Dendritic cell treated with granulocyte-macrophage colony-stimulating factor and Interleukin-4, amounts not matched to agents 40 ng/mL and 50 ng/mL, for 4 days (primary cell): ENCODE data around the gene NBEAL2.
A peak's percentile ranks its signal among the peaks of the same experiment; 100 is the strongest.

ENCODE experiments used
- H3K27ac Mint-ChIP-seq: one replicate; pipeline ENCODE4 v1.8.0; 2022; ENCODE audit warnings: mild to moderate bottlenecking, mixed read lengths
- H3K27me3 Mint-ChIP-seq: one replicate; pipeline ENCODE4 v1.8.0; 2022; ENCODE audit warnings: mild to moderate bottlenecking, mixed read lengths
- H3K36me3 Mint-ChIP-seq: one replicate; pipeline ENCODE4 v1.8.0; 2022; ENCODE audit warnings: low read depth, mixed read lengths
- H3K4me1 Mint-ChIP-seq: one replicate; pipeline ENCODE4 v1.8.0; 2022; ENCODE audit warnings: low read depth, mixed read lengths
- H3K4me3 Mint-ChIP-seq: one replicate; pipeline ENCODE4 v1.8.0; 2022; ENCODE audit warnings: mild to moderate bottlenecking, moderate library complexity, mixed read lengths
- H3K9me3 Mint-ChIP-seq: one replicate; pipeline ENCODE4 v1.8.0; 2022; ENCODE audit warnings: mixed read lengths
- intact Hi-C: fragments of 100-400 bp; cut with micrococcal nuclease; formaldehyde crosslinking; loops from one replicate; pipeline ENCODE4 v1.15.0; 2022

NBEAL2 gene

GRCh38 chr3:46978985-46979944 is at the start of gene NBEAL2:
NBEAL2 (plus strand) TSS chr3:46979666; CDS start chr3:46979862, 196 bp downstream.
- Mint-ChIP-seq H3K27me3 (no peaks in the 10 kb centered on the region), H3K36me3 (peaks cover 16% of the 10 kb centered on the region), H3K4me3 (peak within 1 kb of the TSS; percentile 88), H3K27ac (peak within 1 kb of the TSS; percentile 93), H3K9me3 (no peaks in the 10 kb centered on the region), H3K4me1 (peaks cover 73% of the 10 kb centered on the region)
- intact Hi-C loops = loop anchor here (1.0 to 5.0 kb wide), 2 partner anchors 30 to 52 kb away; no protein-coding TSS in a partner anchor

GRCh38 chr3:46930166-46930944 is 49.1 kb upstream of the NBEAL2 start:
- peaks cover 39% of the 10 kb centered on the region for H3K36me3 Mint-ChIP-seq
- no peaks in the 10 kb centered on the region for H3K27me3 Mint-ChIP-seq
- peak overlapping the region; percentile 37 for H3K4me3 Mint-ChIP-seq
- peaks cover 94% of the 10 kb centered on the region for H3K4me1 Mint-ChIP-seq
- peaks cover 11% of the 10 kb centered on the region for H3K9me3 Mint-ChIP-seq
- intact Hi-C loops = no loop called here
- H3K27ac Mint-ChIP-seq = peak overlapping the region; percentile 85

- Mint-ChIP-seq H3K27ac (peak overlapping the region; percentile 85), H3K27me3 (no peaks in the 10 kb centered on the region), H3K4me1 (peaks cover 94% of the 10 kb centered on the region), H3K36me3 (peaks cover 39% of the 10 kb centered on the region), H3K9me3 (peaks cover 11% of the 10 kb centered on the region), H3K4me3 (peak overlapping the region; percentile 37)
- intact Hi-C loops = no loop called here
Measured at GRCh38 chr3:46930945-46931403, 48.5 kb upstream of the NBEAL2 start.

GRCh38 chr3:46931631-46932331 is 47.7 kb upstream of the NBEAL2 start:
- no peaks in the 10 kb centered on the region for H3K27me3 Mint-ChIP-seq
- H3K4me3 Mint-ChIP-seq = peak overlapping the region; percentile 51
- peaks cover 40% of the 10 kb centered on the region for H3K36me3 Mint-ChIP-seq
- peak overlapping the region; percentile 85 for H3K27ac Mint-ChIP-seq
- H3K4me1 Mint-ChIP-seq = peaks cover 94% of the 10 kb centered on the region
- H3K9me3 Mint-ChIP-seq = peaks cover 11% of the 10 kb centered on the region
- intact Hi-C loops = loop anchor here (2.0 kb wide), 1 partner anchor 21 kb away; no protein-coding TSS in a partner anchor

- H3K36me3 Mint-ChIP-seq = peaks cover 48% of the 10 kb centered on the region
- no peak overlapping the region for H3K4me3 Mint-ChIP-seq
- intact Hi-C loops = loop anchor here (2.0 kb wide), 1 partner anchor 20 kb away; no protein-coding TSS in a partner anchor
- peaks cover 11% of the 10 kb centered on the region for H3K9me3 Mint-ChIP-seq
- H3K27ac Mint-ChIP-seq = peak overlapping the region; percentile 85
- H3K4me1 Mint-ChIP-seq = peaks cover 94% of the 10 kb centered on the region
- H3K27me3 Mint-ChIP-seq = no peaks in the 10 kb centered on the region
Measured at GRCh38 chr3:46932455-46933225, 46.8 kb upstream of the NBEAL2 start.

GRCh38 chr3:46933261-46933660 is 46.2 kb upstream of the NBEAL2 start:
- Mint-ChIP-seq H3K9me3 (peaks cover 10% of the 10 kb centered on the region), H3K4me3 (no peak overlapping the region), H3K36me3 (peaks cover 54% of the 10 kb centered on the region), H3K27ac (no peak overlapping the region), H3K27me3 (no peaks in the 10 kb centered on the region), H3K4me1 (peaks cover 97% of the 10 kb centered on the region)
- intact Hi-C loops = loop anchor here (2.0 kb wide), 1 partner anchor 20 kb away; no protein-coding TSS in a partner anchor

GRCh38 chr3:46934072-46934471 is 45.4 kb upstream of the NBEAL2 start:
- H3K4me3 Mint-ChIP-seq = no peak overlapping the region
- peaks cover 54% of the 10 kb centered on the region for H3K36me3 Mint-ChIP-seq
- H3K4me1 Mint-ChIP-seq = peaks cover 96% of the 10 kb centered on the region
- H3K27me3 Mint-ChIP-seq = no peaks in the 10 kb centered on the region
- peaks cover 2% of the 10 kb centered on the region for H3K9me3 Mint-ChIP-seq
- intact Hi-C loops = no loop called here
- H3K27ac Mint-ChIP-seq = peak overlapping the region; percentile 39

- intact Hi-C loops = loop anchor here (5.0 kb wide), 1 partner anchor 38 kb away; no protein-coding TSS in a partner anchor
- Mint-ChIP-seq H3K27ac (peak overlapping the region; percentile 39), H3K27me3 (no peaks in the 10 kb centered on the region), H3K36me3 (peaks cover 56% of the 10 kb centered on the region), H3K4me3 (no peak overlapping the region), H3K9me3 (no peaks in the 10 kb centered on the region), H3K4me1 (peaks cover 96% of the 10 kb centered on the region)
Measured at GRCh38 chr3:46934498-46935167, 44.8 kb upstream of the NBEAL2 start.

GRCh38 chr3:46935168-46935858 is 44.2 kb upstream of the NBEAL2 start:
- Mint-ChIP-seq H3K27ac (peak overlapping the region; percentile 39), H3K9me3 (no peaks in the 10 kb centered on the region), H3K27me3 (no peaks in the 10 kb centered on the region), H3K4me3 (peak overlapping the region; percentile 6), H3K36me3 (peaks cover 63% of the 10 kb centered on the region), H3K4me1 (peaks cover 96% of the 10 kb centered on the region)
- intact Hi-C loops = loop anchor here (5.0 kb wide), 1 partner anchor 37 kb away; no protein-coding TSS in a partner anchor

GRCh38 chr3:46935989-46936558 is 43.4 kb upstream of the NBEAL2 start:
- no peaks in the 10 kb centered on the region for H3K27me3 Mint-ChIP-seq
- H3K4me1 Mint-ChIP-seq = peaks cover 94% of the 10 kb centered on the region
- H3K36me3 Mint-ChIP-seq = peaks cover 71% of the 10 kb centered on the region
- no peak overlapping the region for H3K4me3 Mint-ChIP-seq
- intact Hi-C loops = loop anchor here (5.0 kb wide), 1 partner anchor 36 kb away; no protein-coding TSS in a partner anchor
- no peaks in the 10 kb centered on the region for H3K9me3 Mint-ChIP-seq
- peak overlapping the region; percentile 39 for H3K27ac Mint-ChIP-seq

GRCh38 chr3:46936733-46937250 is 42.7 kb upstream of the NBEAL2 start:
- no peak overlapping the region for H3K4me3 Mint-ChIP-seq
- peaks cover 70% of the 10 kb centered on the region for H3K36me3 Mint-ChIP-seq
- H3K9me3 Mint-ChIP-seq = no peaks in the 10 kb centered on the region
- no peaks in the 10 kb centered on the region for H3K27me3 Mint-ChIP-seq
- no peak overlapping the region for H3K27ac Mint-ChIP-seq
- intact Hi-C loops = loop anchor here (5.0 kb wide), 1 partner anchor 36 kb away; no protein-coding TSS in a partner anchor
- H3K4me1 Mint-ChIP-seq = peaks cover 87% of the 10 kb centered on the region
